MM.1S (cell line): ENCODE data around the gene SHD.

Experiments
- CTCF ChIP-seq: fragments of 300-600 bp; sonication (generic); IDR thresholded peaks from 2 replicates; pipeline ENCODE4 v1.5.1; 2016; ENCODE audit warnings: antibody characterized with exemption, low read length, mixed read lengths
- EZH2phosphoT487 ChIP-seq: fragments of 300-600 bp; sonication (generic); IDR thresholded peaks from 2 replicates; pipeline ENCODE4 v1.6.1; 2018; ENCODE audit warnings: antibody characterized with exemption, low read length

DNA sequence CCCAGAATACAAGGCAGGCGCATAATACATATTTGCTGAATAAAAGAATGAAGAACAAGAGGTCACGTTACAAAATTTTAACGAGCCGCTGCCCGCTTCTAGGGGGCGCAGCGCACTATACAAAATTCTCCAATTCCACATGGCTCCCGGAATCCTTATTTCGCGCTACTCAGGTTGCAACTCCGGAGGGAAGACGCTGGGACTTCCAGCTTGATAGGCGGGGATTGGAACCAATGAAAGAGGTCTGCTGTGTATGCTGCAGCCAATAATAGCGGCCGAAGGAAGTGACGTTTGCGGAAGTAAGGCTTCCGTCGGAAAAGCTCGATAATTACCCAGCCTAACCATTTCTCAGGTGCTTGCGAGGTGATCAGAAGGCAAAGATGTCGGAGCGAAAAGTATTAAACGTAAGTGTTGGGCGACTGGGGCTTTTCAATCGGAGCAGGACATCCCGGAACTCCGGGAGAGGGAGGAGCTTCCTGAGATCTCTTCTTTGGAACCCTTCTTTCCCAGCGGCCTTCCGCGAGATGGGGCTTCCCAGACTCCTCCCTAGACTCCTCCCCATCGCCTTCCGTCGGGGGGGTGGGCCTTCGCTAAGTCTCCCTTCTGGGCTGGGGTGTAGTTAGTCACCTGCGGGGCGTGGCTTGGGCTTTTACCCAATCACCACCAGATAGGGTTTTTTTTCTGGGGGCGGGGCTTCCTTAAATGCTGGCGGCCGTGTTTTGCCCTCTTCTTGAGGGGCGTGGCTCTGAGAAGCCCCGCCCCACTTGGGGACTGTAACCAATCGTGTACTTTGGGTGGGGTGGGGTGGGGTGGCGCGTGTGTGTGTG, 32.1 kb upstream of the SHD start, which contains the start of gene YJU2:
- TF ChIP-seq CTCF (peak; percentile 64), EZH2phosphoT487 (no peak)
